DND-41 (cell line): ENCODE data around the gene TIGD6.

Experiments used
- ATAC-seq: fragments of 200-7000 bp; cut with Tn5 transposase; 3 replicates; pipeline ENCODE4 v1.9.1; 2021; ENCODE audit warnings: low read depth; ENCODE audit not compliant: insufficient read depth
- DNase-seq: peaks from one replicate; pipeline ENCODE4 v3.0.0-alpha.2; 2020
- H2AFZ ChIP-seq: 2 replicates; pipeline ENCODE4 v1.6.0; 2012; ENCODE audit warnings: low read depth, low read length
- H3K27ac ChIP-seq: 2 replicates; pipeline ENCODE4 v1.5.1; 2012; ENCODE audit warnings: low read length, inconsistent platforms
- H3K27me3 ChIP-seq: fragments of 200-600 bp; sonication (generic); 2 replicates; pipeline ENCODE4 v1.6.0; 2012; ENCODE audit warnings: low read length, mild to moderate bottlenecking, inconsistent platforms; ENCODE audit not compliant: insufficient read depth, poor library complexity
- H3K36me3 ChIP-seq: 2 replicates; pipeline ENCODE4 v1.5.1; 2012; ENCODE audit warnings: low read length, inconsistent platforms; ENCODE audit not compliant: insufficient read depth
- H3K4me1 ChIP-seq: 2 replicates; pipeline ENCODE4 v1.5.1; 2012; ENCODE audit warnings: mild to moderate bottlenecking, low read length; ENCODE audit not compliant: insufficient read depth
- H3K4me2 ChIP-seq: 2 replicates; pipeline ENCODE4 v1.6.0; 2012; ENCODE audit warnings: mild to moderate bottlenecking, moderate library complexity, low read length, inconsistent platforms; ENCODE audit not compliant: insufficient read depth
- H3K4me3 ChIP-seq, 2 experiments: fragments of 200-600 bp in 1 of 2; shearing (Covaris generic) in 1 of 2; 2 replicates each; pipeline ENCODE4 v1.5.1; 2012 to 2016; ENCODE audit warnings: inconsistent platforms in 2 of 2, low read length in 2 of 2, mild to moderate bottlenecking in 2 of 2, low read depth in 1 of 2, moderate library complexity in 1 of 2
- H3K79me2 ChIP-seq: 2 replicates; pipeline ENCODE4 v1.6.0; 2012; ENCODE audit warnings: low read length, inconsistent platforms; ENCODE audit not compliant: insufficient read depth
- H3K9ac ChIP-seq: 2 replicates; pipeline ENCODE4 v1.6.0; 2012; ENCODE audit warnings: low read depth, mild to moderate bottlenecking, inconsistent platforms, low read length, moderate library complexity
- H3K9me3 ChIP-seq: 2 replicates; pipeline ENCODE4 v1.5.1; 2012; ENCODE audit warnings: low read length, moderate library complexity, mild to moderate bottlenecking, inconsistent platforms; ENCODE audit not compliant: insufficient read depth, severe bottlenecking
- H4K20me1 ChIP-seq: 2 replicates; pipeline ENCODE4 v1.6.0; 2012; ENCODE audit warnings: low read length; ENCODE audit not compliant: insufficient read depth
- EZH2 ChIP-seq: IDR thresholded peaks from 3 replicates; pipeline ENCODE4 v1.6.1; 2012; ENCODE audit warnings: borderline replicate concordance, low read depth, mild to moderate bottlenecking, moderate library complexity, low read length, inconsistent platforms; ENCODE audit not compliant: severe bottlenecking
- TF ChIP-seq, protein P1 (sequence below): IDR thresholded peaks from 2 replicates; pipeline ENCODE4 v1.5.1; 2012; ENCODE audit warnings: borderline replicate concordance, low read length, moderate library complexity, mild to moderate bottlenecking; ENCODE audit not compliant: poor library complexity, severe bottlenecking; ENCODE audit errors: extremely low read depth

TIGD6 gene

DNA sequence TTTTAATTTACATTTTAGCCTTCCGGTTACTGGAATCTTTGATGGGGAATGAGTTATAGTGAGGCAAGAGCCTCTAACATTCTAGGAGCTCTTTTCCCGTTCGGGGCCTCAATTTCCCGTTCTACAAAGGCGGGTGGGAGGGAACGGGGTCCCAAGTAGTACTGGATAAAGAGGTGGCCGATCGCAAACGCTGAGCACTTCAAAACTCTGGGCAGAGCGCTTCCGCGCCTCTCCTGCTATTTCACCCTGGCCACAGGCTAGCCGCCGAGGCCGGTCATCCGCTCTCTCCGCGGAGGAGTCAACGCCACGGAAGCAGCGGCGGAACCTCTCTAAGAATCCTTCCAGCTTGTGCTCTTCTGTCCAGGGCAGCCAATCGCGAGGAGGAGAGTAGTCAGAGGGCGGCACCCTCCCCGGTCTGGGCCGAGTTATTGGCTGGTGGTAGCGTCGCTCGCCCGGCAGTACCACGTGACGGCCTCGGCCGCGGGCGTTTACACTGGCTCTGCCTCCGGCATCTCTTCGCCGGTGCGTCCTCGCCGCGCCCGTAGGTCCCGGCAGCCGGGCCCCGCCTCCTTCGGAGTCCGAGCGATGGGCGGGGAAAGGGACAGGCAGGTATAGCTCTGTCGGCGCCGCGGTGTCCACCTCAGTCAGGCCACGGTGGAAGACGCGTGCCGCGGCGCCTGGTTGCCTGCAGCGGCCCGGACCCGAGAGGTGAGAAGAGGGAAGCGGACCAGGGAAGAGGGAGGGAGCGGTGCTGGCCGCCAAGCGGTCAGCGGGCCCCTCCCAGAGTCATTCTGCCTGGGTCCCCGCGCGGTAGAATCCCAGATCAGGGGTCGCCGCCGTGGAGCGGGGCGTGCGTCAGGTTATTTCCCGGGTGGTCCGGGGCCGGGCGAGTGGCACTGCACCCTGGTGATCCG is 39.9 kb downstream of the TIGD6 start, which contains the start of gene SLC26A2:
Gene SLC26A2, plus strand, starts transcription at position 487 of the 914 bp plus-strand sequence. CDS start 16,895 bp downstream, outside the sequence.
- no peaks in the 10 kb centered on the region for H4K20me1 ChIP-seq
- H3K9ac ChIP-seq: peak within 1 kb of the TSS; percentile 79
- peak within 1 kb of the TSS; percentile 92 for H3K4me2 ChIP-seq
- H2AFZ ChIP-seq: peak within 1 kb of the TSS; percentile 88
- peak within 1 kb of the TSS; percentile 80 for H3K27ac ChIP-seq
- DNase-seq (peak; percentile 95), ATAC-seq (peak; percentile 99)
- H3K79me2 ChIP-seq: peaks cover 12% of the 10 kb centered on the region
- H3K4me3 ChIP-seq: peak within 1 kb of the TSS; percentile 62 to 70
- TF ChIP-seq, protein P1, sequence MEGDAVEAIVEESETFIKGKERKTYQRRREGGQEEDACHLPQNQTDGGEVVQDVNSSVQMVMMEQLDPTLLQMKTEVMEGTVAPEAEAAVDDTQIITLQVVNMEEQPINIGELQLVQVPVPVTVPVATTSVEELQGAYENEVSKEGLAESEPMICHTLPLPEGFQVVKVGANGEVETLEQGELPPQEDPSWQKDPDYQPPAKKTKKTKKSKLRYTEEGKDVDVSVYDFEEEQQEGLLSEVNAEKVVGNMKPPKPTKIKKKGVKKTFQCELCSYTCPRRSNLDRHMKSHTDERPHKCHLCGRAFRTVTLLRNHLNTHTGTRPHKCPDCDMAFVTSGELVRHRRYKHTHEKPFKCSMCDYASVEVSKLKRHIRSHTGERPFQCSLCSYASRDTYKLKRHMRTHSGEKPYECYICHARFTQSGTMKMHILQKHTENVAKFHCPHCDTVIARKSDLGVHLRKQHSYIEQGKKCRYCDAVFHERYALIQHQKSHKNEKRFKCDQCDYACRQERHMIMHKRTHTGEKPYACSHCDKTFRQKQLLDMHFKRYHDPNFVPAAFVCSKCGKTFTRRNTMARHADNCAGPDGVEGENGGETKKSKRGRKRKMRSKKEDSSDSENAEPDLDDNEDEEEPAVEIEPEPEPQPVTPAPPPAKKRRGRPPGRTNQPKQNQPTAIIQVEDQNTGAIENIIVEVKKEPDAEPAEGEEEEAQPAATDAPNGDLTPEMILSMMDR: no peak
- no peak for TF ChIP-seq EZH2
- H3K36me3 ChIP-seq: no peaks in the 10 kb centered on the region
- no peaks in the 10 kb centered on the region for H3K9me3 ChIP-seq
- no peaks in the 10 kb centered on the region for H3K27me3 ChIP-seq
- peaks cover 26% of the 10 kb centered on the region for H3K4me1 ChIP-seq

GRCh38 chr5:149959406-149960236 is 40.8 kb downstream of the TIGD6 start:
- peak overlapping the region; percentile 92 for H3K4me2 ChIP-seq
- H4K20me1 ChIP-seq: no peaks in the 10 kb centered on the region
- H3K4me1 ChIP-seq: peaks cover 26% of the 10 kb centered on the region
- peaks cover 12% of the 10 kb centered on the region for H3K79me2 ChIP-seq
- TF ChIP-seq EZH2: no peak
- TF ChIP-seq, protein P1: peak; percentile 67
- peak overlapping the region; percentile 79 for H3K9ac ChIP-seq
- H3K27ac ChIP-seq: peak overlapping the region; percentile 80
- H3K4me3 ChIP-seq: peak overlapping the region; percentile 62 to 70; a peak in 3 of 4 replicates
- DNase-seq (peak; percentile 28), ATAC-seq (no peak)
- no peaks in the 10 kb centered on the region for H3K9me3 ChIP-seq
- peak overlapping the region; percentile 88 for H2AFZ ChIP-seq
- no peaks in the 10 kb centered on the region for H3K27me3 ChIP-seq
- H3K36me3 ChIP-seq: no peaks in the 10 kb centered on the region

DNA sequence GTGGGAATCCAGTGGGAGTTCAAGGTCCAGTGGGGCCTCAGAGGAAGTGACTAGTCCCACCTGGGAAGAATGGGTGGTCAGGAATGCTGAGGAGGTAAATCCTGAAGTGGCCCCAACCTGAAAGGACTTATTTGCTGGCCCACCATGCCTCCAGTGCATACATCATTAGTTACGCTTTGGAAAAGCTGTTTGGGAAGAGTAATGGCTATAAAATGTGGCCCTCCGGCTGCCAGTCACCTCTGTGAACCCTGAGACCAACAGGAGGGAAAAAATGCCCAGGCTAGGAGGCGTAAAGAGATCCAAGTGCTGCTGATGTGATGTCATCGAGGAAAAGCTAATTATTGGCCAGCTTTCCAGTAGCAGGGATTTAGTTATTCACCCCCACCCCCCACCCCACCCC is 42.6 kb downstream of the TIGD6 start:
- Histone ChIP-seq H3K9me3 (no peaks in the 10 kb centered on the region), H4K20me1 (no peaks in the 10 kb centered on the region), H3K79me2 (peaks cover 12% of the 10 kb centered on the region), H3K27me3 (no peaks in the 10 kb centered on the region), H3K4me3 (no peak overlapping the region), H3K27ac (no peak overlapping the region), H3K9ac (no peak overlapping the region), H3K36me3 (no peaks in the 10 kb centered on the region), H2AFZ (no peak overlapping the region), H3K4me2 (no peak overlapping the region), H3K4me1 (peaks cover 26% of the 10 kb centered on the region)
- TF ChIP-seq EZH2: no peak
- TF ChIP-seq, protein P1: no peak
- DNase-seq: no peak
- ATAC-seq: no peak
